HG03575 (cell line): Measurements from ENCODE around the gene CACNA2D4.

Experiments used
- ATAC-seq: cut with Tn5 transposase; IDR thresholded peaks from one replicate; pipeline ENCODE4 v1.9.1; 2021; ENCODE audit not compliant: unreplicated experiment, insufficient number of reproducible peaks, low FRiP score; ENCODE audit errors: extremely low read depth

The CACNA2D4 gene

GRCh38 chr12:1853716-1854115 lies 64.7 kb downstream of the CACNA2D4 start:
- no peak for ATAC-seq

- no peak for ATAC-seq
Observed at GRCh38 chr12:1852076-1852475, 66.4 kb downstream of the CACNA2D4 start.

- no peak for ATAC-seq
Observed at GRCh38 chr12:1851151-1851701, 67.2 kb downstream of the CACNA2D4 start.

GRCh38 chr12:1848745-1849144 lies 69.7 kb downstream of the CACNA2D4 start:
- ATAC-seq = no peak

- no peak for ATAC-seq
Observed at GRCh38 chr12:1848146-1848545, 70.3 kb downstream of the CACNA2D4 start.

- no peak for ATAC-seq
Observed at GRCh38 chr12:1847411-1847810, 71.0 kb downstream of the CACNA2D4 start.

- ATAC-seq = no peak
Observed at GRCh38 chr12:1846421-1847405, 71.7 kb downstream of the CACNA2D4 start.

- no peak for ATAC-seq
Observed at GRCh38 chr12:1845886-1846285, 72.6 kb downstream of the CACNA2D4 start.

- ATAC-seq = no peak
Observed at GRCh38 chr12:1845427-1845826, 73.0 kb downstream of the CACNA2D4 start.

GRCh38 chr12:1844661-1845409 lies 73.6 kb downstream of the CACNA2D4 start:
- no peak for ATAC-seq

GRCh38 chr12:1844223-1844622 lies 74.2 kb downstream of the CACNA2D4 start:
- no peak for ATAC-seq

GRCh38 chr12:1843641-1844005 lies 74.8 kb downstream of the CACNA2D4 start:
- no peak for ATAC-seq

- ATAC-seq = no peak
Observed at GRCh38 chr12:1842905-1843640, 75.4 kb downstream of the CACNA2D4 start.

- no peak for ATAC-seq
Observed at GRCh38 chr12:1842183-1842904, 76.1 kb downstream of the CACNA2D4 start.

- ATAC-seq = no peak
Observed at GRCh38 chr12:1841586-1842182, 76.8 kb downstream of the CACNA2D4 start.

GRCh38 chr12:1840981-1841425 lies 77.4 kb downstream of the CACNA2D4 start:
- ATAC-seq = no peak

GRCh38 chr12:1839956-1840951 lies 78.2 kb downstream of the CACNA2D4 start:
- no peak for ATAC-seq
